ENCODE data around the gene AACS.

DNA sequence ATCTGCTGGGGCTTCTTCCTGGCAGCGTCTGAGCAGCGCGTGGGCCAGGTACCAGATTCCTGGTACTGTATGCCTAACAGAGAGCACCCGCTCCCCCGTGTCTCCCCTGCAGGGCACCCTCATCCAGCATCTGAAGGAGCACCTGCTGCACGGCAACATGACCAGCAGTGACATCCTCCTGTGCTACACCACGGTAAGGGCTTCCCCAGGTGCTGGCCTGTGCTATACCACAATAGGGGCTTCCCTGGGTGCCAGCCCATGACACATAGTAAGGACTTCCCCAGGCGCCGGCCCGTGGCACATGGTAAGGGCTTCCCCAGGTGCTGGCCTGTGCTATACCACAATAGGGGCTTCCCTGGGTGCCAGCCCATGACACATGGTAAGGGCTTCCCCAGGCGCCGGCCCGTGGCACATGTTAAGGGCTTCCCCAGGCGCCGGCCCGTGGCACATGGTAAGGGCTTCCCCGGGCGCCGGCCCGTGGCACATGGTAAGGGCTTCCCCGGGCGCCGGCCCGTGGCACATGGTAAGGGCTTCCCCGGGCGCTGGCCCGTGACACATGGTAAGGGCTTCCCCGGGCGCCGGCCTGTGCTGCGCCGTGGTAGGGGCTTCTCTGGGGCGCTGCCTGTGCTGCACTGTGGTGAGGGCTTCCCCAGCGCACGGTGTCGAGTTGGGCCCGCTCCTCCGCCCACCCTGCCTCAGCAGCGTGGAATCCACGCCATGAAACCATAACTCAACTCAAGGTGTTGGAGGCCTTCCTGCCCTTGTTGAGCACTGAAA, 49.3 kb downstream of the AACS start:
- TF ChIP-seq POLR2A (IDR thresholded peaks at IDR 0.05) = no peak
- TF ChIP-seq, protein P1, sequence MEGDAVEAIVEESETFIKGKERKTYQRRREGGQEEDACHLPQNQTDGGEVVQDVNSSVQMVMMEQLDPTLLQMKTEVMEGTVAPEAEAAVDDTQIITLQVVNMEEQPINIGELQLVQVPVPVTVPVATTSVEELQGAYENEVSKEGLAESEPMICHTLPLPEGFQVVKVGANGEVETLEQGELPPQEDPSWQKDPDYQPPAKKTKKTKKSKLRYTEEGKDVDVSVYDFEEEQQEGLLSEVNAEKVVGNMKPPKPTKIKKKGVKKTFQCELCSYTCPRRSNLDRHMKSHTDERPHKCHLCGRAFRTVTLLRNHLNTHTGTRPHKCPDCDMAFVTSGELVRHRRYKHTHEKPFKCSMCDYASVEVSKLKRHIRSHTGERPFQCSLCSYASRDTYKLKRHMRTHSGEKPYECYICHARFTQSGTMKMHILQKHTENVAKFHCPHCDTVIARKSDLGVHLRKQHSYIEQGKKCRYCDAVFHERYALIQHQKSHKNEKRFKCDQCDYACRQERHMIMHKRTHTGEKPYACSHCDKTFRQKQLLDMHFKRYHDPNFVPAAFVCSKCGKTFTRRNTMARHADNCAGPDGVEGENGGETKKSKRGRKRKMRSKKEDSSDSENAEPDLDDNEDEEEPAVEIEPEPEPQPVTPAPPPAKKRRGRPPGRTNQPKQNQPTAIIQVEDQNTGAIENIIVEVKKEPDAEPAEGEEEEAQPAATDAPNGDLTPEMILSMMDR (IDR thresholded peaks at IDR 0.05) = no peak

All from thyroid gland (tissue), 4 donors.